ENCODE data around the gene SPATA17.

Gene SPATA17

GRCh38 chr1:217602380-217602779, 28.8 kb upstream of the SPATA17 start:
- POLR2A ChIA-PET (ENCODE audit: low non-redundant PET): no interaction called here
- no peak for DNase-seq (ENCODE audit: low spot score)
- H3K27ac ChIP-seq: no peak overlapping the region
- CTCF ChIA-PET: no interaction called here
- no peak for TF ChIP-seq CTCF (conservative IDR thresholded peaks at IDR 0.05; ENCODE audit: low read depth)

DNA sequence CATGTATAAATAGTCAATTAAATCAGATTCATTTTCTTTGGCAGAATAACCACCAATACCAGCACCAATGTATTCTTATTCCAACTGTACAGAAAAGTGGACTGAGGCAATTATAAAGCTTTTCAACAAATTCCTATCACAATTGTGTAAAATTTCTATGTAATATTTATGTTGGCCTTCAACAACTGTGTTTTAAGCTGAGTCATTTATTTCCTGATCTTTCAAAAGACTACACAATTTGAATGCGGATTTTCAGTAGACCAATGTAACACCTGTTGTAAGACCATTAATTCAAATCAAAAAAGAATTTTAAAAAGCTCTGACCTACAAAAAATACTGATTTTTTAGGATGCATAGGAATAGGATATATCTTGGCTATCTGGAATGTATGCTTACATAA, 25.8 kb upstream of the SPATA17 start:
- no peak for TF ChIP-seq CTCF (conservative IDR thresholded peaks at IDR 0.05; ENCODE audit: low read depth)
- H3K27ac ChIP-seq: no peak overlapping the region
- ChIA-PET POLR2A (ENCODE audit: low non-redundant PET) (no interaction called here), CTCF (interaction anchor here (1.0 kb wide), 1 partner anchor 473 kb away, joined by 4 read pairs; no protein-coding TSS in a partner anchor)
- DNase-seq (ENCODE audit: low spot score): no peak

GRCh38 chr1:217614200-217614712, 16.9 kb upstream of the SPATA17 start:
- ChIA-PET CTCF (no interaction called here), POLR2A (ENCODE audit: low non-redundant PET) (no interaction called here)
- no peak overlapping the region for H3K27ac ChIP-seq
- TF ChIP-seq CTCF (conservative IDR thresholded peaks at IDR 0.05; ENCODE audit: low read depth): no peak
- no peak for DNase-seq (ENCODE audit: low spot score)

- ChIA-PET CTCF (no interaction called here), POLR2A (ENCODE audit: low non-redundant PET) (no interaction called here)
- DNase-seq (ENCODE audit: low spot score): no peak
- H3K27ac ChIP-seq: no peak overlapping the region
- no peak for TF ChIP-seq CTCF (conservative IDR thresholded peaks at IDR 0.05; ENCODE audit: low read depth)
Measured at GRCh38 chr1:217617126-217617525, 14.0 kb upstream of the SPATA17 start.

- TF ChIP-seq CTCF (conservative IDR thresholded peaks at IDR 0.05; ENCODE audit: low read depth): no peak
- POLR2A ChIA-PET (ENCODE audit: low non-redundant PET): no interaction called here
Measured at GRCh38 chr1:217620814-217621213, 10.3 kb upstream of the SPATA17 start.

DNA sequence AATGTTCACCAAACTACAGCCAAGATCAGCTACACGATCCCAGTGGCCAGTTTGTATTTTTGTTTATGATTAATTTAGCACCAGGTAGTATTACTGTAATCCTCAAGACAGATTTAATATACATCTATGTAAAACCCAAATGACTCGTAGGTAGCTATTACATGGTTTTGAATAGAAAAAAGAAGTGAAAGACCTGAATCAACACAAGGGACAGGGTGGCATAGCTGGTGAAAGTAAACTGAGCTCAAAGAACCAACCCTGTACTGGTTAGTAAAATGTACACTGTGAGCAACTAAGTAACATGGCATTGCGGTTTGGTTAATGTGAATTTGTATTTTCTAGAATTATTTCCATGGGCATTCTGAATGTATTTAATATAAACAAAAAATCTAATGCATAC, 9.1 kb upstream of the SPATA17 start:
- no peak for DNase-seq (ENCODE audit: low spot score)
- H3K27ac ChIP-seq: no peak overlapping the region
- no peak for TF ChIP-seq CTCF (conservative IDR thresholded peaks at IDR 0.05; ENCODE audit: low read depth)
- ChIA-PET CTCF (no interaction called here), POLR2A (ENCODE audit: low non-redundant PET) (no interaction called here)

More at GRCh38 chr1:217620814-217621213, 10.3 kb upstream of the SPATA17 start:
- CTCF ChIA-PET: no interaction called here
- no peak for DNase-seq (ENCODE audit: low spot score)
- no peak overlapping the region for H3K27ac ChIP-seq

GRCh38 chr1:217626321-217626720, 4.8 kb upstream of the SPATA17 start:
- ChIA-PET POLR2A (ENCODE audit: low non-redundant PET) (no interaction called here), CTCF (no interaction called here)
- TF ChIP-seq CTCF (conservative IDR thresholded peaks at IDR 0.05; ENCODE audit: low read depth): no peak
- no peak for DNase-seq (ENCODE audit: low spot score)
- H3K27ac ChIP-seq: no peak overlapping the region
